NCI-H2029 (cell line): ENCODE data around the gene SPOCD1.

Experiments used
- DNase-seq: peaks from one replicate; lab custom pipeline; 2025; lab: John Stamatoyannopoulos, UW

SPOCD1 gene

DNA sequence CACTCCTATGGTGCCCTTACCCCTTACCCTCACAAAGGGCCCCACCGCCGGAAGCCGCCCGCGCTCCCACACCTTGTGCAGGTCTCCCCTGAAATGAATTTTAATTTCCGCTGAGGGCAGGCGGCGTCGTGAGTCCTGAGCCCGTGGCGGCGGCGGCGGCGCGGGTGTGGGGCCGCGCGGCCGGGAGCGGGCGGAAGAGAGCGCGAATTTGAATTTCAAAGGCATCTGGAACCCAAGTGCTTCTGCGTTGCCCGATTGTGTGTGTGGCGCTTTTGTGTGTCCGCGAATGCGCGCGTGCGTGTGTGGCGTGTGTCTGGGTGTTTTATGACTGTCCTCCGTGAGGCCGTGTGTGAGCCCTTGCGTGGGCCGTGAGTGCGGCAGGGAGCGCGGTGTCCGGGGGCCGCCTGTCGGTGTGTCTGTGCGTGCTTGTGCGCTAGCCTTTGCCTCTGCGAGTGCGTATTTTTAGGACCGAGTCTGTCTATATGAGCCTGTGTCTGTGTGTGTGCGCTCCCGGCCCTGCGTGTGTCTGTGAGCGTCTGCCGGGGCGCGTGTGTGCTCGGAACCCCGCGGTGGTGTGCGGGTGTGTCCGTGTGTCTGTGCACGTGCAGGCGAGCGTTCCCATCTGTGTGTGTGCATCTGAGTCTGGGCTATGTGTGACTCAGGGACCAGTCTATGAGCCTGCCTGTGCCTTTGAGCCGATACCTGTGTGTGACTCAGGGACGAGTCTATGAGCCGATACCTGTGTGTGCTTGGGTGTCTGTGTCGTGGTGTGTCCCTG is 43.7 kb downstream of the SPOCD1 start:
- no peak for DNase-seq

- peak; percentile 58 for DNase-seq
Observed at GRCh38 chr1:31769720-31770390, 46.0 kb downstream of the SPOCD1 start.

DNA sequence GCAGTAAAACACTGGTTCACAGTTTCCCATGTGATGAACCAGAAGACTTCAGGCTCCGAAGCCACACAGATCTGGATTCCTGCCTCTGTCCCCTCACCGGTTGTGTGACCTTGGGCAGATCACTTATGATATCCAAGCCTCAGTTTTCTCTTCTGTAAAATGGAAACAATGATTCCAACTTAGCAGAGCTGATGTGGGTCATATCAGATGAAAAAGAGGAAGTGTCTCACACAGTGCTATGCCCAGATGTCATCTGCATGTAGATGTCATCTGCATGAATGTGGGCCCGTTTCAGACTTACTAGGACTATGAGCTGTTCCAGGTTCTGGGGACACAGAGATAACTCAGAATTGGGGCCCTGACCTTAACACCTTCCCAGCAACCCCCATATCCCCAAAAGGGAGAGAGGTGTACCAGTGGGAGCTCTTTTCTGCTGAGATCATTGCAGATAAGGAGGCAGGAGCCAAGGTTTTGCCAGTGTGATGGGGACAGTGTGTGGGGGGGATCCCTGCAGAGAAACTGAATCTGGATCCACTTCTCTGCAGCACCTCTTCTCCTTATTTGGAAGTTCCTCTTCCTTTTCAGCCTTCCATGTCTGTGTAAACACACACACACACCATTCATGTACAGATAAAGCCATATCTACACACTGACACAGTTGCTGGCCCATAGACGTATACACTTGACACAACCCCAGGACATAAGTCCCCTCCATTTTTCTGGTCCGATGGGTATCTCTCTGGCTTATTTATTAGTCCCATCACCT is 46.7 kb downstream of the SPOCD1 start:
- DNase-seq: no peak

DNA sequence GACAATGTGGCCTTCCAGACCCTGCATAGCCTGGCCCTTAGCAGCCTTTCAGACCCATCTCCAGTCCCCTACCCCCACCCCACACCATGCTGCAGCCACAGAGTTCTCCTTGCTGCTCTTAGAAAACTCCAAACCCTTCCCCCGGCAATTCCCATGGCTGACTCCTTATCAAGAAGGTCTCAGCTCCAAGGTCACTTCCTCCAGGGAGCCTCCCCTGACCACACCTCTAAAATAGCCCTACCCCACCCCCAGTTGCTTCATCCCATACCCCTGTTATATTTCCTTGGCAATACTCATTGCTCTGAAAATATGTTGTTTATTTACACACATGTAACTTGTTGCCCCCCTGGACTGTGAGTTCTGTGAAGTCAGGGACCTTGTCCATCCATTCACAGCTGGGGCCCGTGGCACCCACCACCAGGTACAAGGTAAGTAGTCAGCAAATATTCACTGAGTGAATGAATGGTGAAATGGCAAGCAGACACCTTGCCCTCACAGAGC is 47.4 kb downstream of the SPOCD1 start:
- DNase-seq: no peak

GRCh38 chr1:31767225-31767624 is 48.6 kb downstream of the SPOCD1 start:
- DNase-seq: no peak

- DNase-seq: no peak
Observed at GRCh38 chr1:31765516-31765915, 50.3 kb downstream of the SPOCD1 start.

- no peak for DNase-seq
Observed at GRCh38 chr1:31765041-31765467, 50.8 kb downstream of the SPOCD1 start.

- DNase-seq: no peak
Observed at GRCh38 chr1:31764312-31765040, 51.3 kb downstream of the SPOCD1 start, which contains the start of gene ADGRB2. ADGRB2 (minus strand) TSS chr1:31764340; CDS start chr1:31757221, 7,119 bp downstream.

GRCh38 chr1:31763671-31764311 is 52.0 kb downstream of the SPOCD1 start:
- no peak for DNase-seq

DNA sequence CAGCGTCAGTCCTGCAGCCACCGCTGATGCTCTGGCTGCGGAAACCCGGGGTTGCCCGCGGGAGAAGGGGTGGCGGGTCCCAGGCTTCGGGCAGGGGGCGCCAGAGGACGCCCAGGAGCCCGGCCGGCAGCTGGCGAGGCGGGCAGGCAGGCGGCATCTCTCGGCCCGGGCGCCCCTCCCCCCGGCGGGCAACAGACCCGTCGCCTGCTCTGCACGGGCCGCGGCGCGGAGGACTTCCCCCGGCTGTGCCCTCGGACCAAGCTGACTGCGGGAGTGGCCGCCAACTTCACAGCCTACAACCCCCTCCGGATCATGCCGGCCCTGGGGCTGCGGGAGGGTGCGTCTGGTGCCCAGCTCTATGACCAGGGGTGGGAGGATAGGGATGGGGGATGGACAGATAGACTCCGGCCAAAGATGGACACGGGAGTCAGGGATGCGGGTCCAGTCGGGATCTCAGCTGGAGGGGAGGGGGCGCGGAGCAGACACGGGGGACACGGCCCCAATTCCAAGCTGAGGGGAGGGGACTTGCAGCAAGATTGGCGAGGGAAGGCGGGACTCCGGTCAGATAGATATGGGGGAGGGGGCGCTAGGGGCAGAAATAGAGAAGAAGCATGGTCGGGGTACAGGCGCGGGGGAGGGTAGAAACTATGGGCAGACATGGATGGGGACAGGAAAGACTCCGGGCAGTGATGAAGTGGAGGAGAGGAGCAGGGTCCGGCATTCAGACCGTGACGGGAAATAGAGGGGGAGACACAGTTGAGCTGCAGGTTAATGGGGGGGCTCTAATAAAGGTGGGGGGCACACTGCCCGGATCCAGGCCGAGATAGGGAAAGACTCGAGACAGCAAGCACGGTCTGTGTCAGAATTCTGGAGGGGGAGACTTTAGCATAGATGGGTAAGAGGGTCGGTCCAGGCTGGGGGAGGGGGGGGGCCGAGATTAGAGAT is 52.8 kb downstream of the SPOCD1 start:
- DNase-seq: peak; percentile 24

DNA sequence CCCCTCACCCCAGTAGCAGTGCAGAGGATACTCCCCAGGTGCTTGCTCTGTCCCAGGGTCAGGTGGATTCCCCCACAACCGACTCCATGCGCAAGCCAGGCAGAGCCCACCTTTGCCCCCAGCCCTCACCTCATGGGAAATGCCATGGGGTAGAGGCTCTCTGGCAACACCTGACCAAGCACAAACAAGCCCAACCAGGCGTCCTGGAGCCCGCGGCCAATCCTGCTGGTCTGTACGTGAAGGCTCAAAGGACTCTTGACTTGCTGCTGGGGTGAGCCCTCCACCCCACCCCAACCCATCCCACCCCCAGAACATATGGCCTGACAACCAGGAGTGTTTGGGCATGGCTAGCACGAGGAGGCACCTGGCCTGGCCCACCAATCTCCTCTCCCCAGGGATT is 53.5 kb downstream of the SPOCD1 start:
- no peak for DNase-seq

DNA sequence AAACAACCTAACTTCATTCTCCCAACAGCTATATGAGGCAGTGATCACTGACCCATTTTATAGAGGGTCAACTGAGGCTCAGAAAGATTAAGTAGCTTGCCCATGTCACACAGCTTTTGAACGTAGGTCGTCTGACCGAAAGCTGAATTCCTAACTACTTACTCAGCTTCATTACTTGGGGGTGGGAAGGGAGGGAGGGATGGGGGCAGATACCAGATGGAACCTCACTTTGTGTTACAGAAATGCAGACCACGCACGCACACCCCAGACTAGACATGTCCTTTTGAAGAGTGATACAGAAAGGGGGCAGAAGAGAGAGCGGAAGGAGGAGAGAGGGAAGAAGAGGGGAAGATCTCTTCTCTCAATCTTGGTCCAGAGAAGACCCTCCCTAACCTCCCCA is 53.9 kb downstream of the SPOCD1 start:
- no peak for DNase-seq

DNA sequence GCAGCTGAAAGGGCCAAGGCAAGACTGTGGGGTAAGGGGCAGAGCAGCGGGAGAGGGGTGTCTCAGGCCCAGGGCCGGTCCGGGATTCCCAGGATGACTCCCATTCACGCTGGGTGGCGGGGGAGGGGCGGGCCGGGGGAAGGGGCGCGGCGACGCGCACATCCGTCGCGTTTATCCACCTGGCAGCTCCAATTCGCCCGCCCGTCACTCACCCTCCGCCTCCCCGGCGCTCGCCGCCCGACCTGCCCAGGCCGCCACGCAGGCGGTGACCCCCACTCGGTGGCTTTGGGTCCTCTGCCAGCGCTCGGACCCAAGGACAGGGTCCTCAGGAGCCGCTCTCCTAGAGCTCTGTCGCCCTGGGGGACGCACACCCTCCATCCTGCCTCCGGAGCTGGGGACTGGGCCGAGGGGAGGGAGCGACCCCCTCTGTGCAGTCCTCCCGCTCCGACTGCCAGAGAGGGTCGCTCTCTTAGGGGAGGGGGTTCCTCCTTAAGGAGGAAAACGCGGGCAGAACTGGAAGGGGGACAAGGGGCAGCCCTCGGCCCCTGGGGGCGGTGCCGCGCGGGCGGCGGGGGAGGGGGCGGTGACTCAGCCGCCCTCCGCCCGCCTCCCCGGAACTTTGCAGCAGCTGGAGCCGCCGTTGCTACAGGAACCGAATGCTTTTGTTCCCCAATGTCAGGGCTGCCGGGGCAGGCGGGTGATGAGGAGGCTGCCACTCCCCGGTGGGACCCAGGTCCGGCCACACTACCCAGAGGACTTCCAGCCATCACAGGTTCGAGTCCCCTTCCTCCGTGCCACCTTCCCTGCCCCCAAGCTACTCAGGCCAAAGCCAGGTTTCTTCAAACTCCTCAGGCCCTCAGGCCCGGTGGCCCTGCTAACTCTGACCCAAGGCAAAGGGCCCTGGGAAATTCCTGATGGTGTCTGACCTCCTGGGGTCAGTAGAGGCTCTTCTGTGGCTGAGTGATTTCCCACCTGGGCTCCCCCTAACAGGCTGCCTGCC is 55.1 kb downstream of the SPOCD1 start:
- no peak for DNase-seq

- no peak for DNase-seq
Observed at GRCh38 chr1:31759298-31760023, 56.4 kb downstream of the SPOCD1 start.

DNA sequence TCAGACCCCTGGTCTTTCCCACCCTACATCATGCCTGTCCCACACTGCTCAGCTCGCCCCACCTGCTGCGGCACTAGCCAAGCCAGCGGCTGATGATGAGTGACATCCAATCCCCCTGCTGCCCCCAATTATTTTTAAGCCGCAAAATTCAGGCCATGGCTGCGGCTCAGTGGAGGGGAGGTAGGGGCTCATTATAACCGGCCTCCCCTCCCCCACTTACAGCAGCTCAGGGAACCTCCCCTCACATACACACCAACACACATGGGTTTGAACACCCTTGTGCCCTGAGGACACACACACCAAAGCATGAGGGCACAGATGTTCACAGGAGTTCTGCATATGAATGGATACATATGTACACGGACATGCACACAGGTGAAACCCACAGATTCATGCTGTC is 57.0 kb downstream of the SPOCD1 start:
- DNase-seq: no peak

DNA sequence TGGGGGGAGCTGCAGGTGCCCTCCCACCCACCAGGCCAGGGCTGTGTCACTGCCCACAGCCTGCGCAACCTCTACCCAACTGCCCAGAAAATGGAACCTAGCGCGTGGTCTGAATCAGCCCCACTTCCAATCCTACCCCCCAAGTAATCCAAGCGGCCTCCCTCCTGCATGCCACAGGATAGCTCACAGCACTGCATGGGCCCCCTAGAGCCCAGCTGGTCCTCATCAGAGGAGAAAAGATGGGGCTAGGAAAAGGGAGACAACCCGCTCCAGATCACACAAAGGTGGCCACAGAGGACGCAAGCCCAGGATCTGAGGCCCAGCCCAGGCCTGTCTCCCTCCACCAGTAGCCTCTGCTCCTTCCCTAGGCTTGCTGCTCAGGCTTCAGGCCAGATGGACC is 57.8 kb downstream of the SPOCD1 start:
- DNase-seq: no peak

GRCh38 chr1:31757204-31757679 is 58.6 kb downstream of the SPOCD1 start:
- DNase-seq: no peak

GRCh38 chr1:31756578-31756977 is 59.2 kb downstream of the SPOCD1 start:
- no peak for DNase-seq
